ENCODE data around the gene OR3A3.
"Not testable (repeated sequence)": the region's sequence is repeated elsewhere in the genome, so short reads cannot be mapped to it uniquely, and the experiment has no call there.

The OR3A3 gene

GRCh38 chr17:3411070-3411469, at the start of gene OR3A3:
Gene OR3A3 (plus strand): TSS chr17:3411370.
- no peak for DNase-seq (ENCODE audit: extremely low spot score, insufficient read length, low read depth)
- no peak for FAIRE-seq

GRCh38 chr17:3371167-3371566, 40.0 kb upstream of the OR3A3 start:
- not testable (repeated sequence) for FAIRE-seq; DNase-seq (ENCODE audit: extremely low spot score, insufficient read length, low read depth)

DNA sequence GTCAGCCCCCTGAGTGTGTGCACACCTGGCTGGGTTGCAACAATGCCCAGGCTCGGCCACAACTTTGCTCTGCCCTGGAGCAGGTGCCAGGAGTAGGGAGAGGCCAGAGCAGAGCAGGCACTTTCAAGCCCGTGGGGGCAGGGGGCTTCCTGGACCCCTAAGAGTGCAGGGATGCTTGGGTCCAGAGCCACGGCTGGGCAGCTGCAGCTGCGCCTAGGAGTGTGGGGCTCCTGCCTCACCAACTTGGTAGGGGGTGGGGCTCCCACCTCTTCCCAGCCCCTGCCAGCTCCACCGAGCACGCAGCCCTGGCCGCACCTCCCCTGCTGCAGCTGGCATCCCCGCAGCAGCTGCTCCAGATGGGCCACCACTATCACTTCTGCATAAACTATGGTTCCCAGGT, 32.8 kb upstream of the OR3A3 start:
- no peak for FAIRE-seq
- DNase-seq (ENCODE audit: extremely low spot score, insufficient read length, low read depth), result no peak

DNA sequence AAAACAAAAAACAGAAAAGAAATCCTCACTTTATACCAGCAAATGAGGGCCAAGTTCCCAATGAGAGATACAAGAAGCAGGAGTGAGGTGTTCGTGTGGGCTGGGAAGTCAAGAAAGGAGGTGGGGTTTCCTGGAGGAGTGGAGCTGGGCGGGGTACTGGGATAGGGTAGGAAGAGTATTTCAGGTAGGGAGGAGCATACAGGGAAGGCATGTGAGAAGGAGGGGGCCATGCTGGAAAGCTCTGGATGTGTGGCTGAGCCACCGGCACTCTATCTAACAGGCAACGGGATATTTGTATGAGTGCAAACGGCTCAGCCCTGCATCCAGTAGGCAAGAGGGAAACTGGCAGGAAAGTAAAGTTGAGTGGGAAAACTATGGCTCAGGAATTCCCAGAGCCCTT, 29.2 kb upstream of the OR3A3 start:
- no peak for DNase-seq (ENCODE audit: extremely low spot score, insufficient read length, low read depth)
- FAIRE-seq, result no peak

GRCh38 chr17:3385869-3386816, 25.0 kb upstream of the OR3A3 start, which contains the start of gene OR3A2:
Gene OR3A2 (minus strand): TSS chr17:3386308.
- FAIRE-seq (no peak), DNase-seq (ENCODE audit: extremely low spot score, insufficient read length, low read depth) (no peak)

DNA sequence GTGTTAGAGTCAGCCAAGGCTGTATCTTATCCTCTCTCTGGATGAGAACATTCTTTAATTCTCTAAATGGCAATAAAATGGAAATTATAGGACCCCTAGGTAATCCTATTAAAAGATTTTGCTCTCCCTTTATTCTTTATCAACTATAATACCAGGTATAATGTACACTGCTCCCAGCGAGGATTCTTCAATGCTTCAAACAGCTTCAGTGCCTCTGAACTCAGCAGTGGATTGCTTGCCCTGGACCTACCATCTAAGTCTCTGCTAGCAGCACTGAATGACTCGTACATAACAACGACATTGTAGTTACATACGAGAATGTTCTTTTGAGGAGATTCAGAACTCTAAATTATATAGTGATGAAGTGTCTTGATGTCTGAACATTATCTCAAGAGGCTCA, 21.4 kb upstream of the OR3A3 start:
- FAIRE-seq, result no peak
- DNase-seq (ENCODE audit: extremely low spot score, insufficient read length, low read depth), result no peak

GRCh38 chr17:3397801-3398200, 13.4 kb upstream of the OR3A3 start:
- FAIRE-seq, result peak; percentile 35
- DNase-seq (ENCODE audit: extremely low spot score, insufficient read length, low read depth), result not testable (repeated sequence)

- no peak for DNase-seq (ENCODE audit: extremely low spot score, insufficient read length, low read depth)
- FAIRE-seq, result no peak
Measured at GRCh38 chr17:3398310-3398709, 12.9 kb upstream of the OR3A3 start, which contains the start of gene OR1E1. Gene OR1E1 (minus strand): TSS chr17:3398410. CDS start chr17:3398410, 0 bp downstream.

- DNase-seq (ENCODE audit: extremely low spot score, insufficient read length, low read depth), result no peak
- FAIRE-seq, result no peak
Measured at GRCh38 chr17:3400055-3400454, 11.1 kb upstream of the OR3A3 start.

GRCh38 chr17:3401786-3402185, 9.4 kb upstream of the OR3A3 start:
- FAIRE-seq (no peak), DNase-seq (ENCODE audit: extremely low spot score, insufficient read length, low read depth) (no peak)

DNA sequence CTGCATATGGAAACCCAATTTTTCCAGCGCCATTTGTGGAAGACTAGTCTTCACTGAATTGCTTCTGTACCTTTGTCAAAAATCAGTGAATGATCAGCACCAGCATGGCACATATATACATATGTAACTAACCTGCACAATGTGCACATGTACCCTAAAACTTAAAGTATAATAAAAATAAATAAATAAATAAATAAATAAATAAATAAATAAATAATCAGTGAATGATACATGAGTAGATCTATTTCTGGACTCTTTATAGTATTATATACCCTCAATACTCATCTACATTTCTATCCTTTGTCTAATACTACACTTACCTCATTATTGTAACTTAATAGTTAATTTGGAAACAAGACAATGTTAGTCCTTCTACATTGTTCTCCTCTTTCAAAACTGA, 7.3 kb upstream of the OR3A3 start:
- FAIRE-seq; DNase-seq (ENCODE audit: extremely low spot score, insufficient read length, low read depth): not testable (repeated sequence)

GRCh38 chr17:3412216-3412615, 1.0 kb downstream of the OR3A3 start:
- not testable (repeated sequence) for DNase-seq (ENCODE audit: extremely low spot score, insufficient read length, low read depth); FAIRE-seq

- FAIRE-seq (no peak), DNase-seq (ENCODE audit: extremely low spot score, insufficient read length, low read depth) (no peak)
Measured at GRCh38 chr17:3415610-3416009, 4.4 kb downstream of the OR3A3 start.

DNA sequence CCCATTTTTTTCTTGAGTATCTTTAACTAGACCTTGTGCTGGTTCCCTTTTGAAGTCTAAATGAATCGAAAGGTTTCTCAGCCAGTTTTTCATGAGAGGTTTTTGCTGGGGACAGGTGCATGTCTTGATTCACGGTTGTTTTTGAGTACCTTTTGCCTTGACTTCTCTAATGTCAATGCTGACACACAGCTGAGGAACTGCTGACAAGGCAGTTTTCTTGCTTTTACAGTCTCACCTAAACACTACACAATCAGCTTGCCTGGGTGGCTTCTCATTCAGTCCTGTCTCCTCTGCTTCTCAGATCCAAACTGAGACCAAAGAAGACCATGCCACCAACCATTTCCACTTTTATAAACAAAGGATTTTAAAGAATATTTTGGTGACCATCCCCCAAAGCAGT, 7.1 kb downstream of the OR3A3 start:
- FAIRE-seq (no peak), DNase-seq (ENCODE audit: extremely low spot score, insufficient read length, low read depth) (no peak)

DNA sequence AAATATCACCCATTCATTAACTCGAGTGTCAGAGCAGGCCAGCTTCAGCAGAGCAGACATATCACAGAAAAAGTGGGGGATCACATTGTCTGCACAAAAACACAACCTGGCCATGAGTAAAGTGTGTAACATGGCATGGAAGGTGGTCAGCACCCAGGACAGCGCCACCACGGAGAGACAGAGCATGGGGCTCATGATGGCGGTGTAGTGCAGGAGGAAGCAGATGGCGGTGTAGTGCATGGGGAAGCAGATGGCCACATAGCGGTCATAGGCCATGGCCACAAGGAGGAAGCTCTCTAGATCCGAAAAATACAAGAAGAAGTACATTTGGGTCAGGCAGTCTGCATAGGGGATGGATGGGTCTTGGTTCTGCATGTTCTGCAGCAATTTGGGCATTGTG, 22.0 kb downstream of the OR3A3 start:
- not testable (repeated sequence) for FAIRE-seq; DNase-seq (ENCODE audit: extremely low spot score, insufficient read length, low read depth)

- no peak for FAIRE-seq
- DNase-seq (ENCODE audit: extremely low spot score, insufficient read length, low read depth), result no peak
Measured at GRCh38 chr17:3433741-3434140, 22.6 kb downstream of the OR3A3 start, which contains the start of gene OR1E2. Gene OR1E2 (minus strand): TSS chr17:3433841. CDS start chr17:3433841, 0 bp downstream.

DNA sequence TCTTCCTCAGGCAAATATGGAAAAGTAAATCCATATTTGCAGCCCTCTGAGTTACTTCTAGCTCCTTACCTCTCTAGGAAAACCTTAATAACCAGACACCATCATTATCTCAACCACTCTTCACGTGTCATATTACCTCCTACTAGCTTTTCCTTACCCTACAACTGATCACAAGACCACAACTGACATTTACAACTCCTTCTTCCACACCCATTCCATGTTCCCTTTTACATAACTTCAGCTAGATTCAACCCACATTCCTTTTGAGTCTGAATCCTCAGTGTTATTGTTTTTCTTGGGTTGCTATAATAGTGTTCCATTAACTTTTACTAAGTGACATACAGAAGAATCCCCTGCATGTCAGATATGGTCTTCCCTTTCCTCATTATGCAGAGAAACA, 27.2 kb downstream of the OR3A3 start:
- no peak for FAIRE-seq

DNA sequence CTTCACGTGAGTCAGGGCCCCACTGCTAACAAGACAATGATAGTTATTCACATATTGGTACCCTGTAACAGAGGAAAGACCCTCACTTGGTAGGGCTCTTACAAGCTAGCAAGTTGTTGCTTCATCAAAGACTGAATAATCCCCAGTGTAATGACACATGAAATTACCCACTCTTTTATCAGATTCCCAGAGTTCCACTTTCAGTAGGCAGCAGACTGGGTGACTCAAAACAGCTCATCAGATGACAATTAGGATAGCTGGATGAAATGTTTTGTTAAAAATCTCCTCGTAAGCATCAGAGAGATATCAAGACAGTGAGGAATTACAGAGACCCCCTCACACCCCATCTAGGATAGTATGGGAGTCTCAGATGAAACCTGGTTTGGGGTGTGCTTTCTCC, 29.3 kb downstream of the OR3A3 start:
- FAIRE-seq (no peak), DNase-seq (ENCODE audit: extremely low spot score, insufficient read length, low read depth) (no peak)

More for the DNA sequence above, 27.2 kb downstream of the OR3A3 start:
- DNase-seq (ENCODE audit: extremely low spot score, insufficient read length, low read depth), result no peak

- DNase-seq (ENCODE audit: extremely low spot score, insufficient read length, low read depth) (no peak), FAIRE-seq (no peak)
Measured at GRCh38 chr17:3447625-3448024, 36.5 kb downstream of the OR3A3 start.

DNA sequence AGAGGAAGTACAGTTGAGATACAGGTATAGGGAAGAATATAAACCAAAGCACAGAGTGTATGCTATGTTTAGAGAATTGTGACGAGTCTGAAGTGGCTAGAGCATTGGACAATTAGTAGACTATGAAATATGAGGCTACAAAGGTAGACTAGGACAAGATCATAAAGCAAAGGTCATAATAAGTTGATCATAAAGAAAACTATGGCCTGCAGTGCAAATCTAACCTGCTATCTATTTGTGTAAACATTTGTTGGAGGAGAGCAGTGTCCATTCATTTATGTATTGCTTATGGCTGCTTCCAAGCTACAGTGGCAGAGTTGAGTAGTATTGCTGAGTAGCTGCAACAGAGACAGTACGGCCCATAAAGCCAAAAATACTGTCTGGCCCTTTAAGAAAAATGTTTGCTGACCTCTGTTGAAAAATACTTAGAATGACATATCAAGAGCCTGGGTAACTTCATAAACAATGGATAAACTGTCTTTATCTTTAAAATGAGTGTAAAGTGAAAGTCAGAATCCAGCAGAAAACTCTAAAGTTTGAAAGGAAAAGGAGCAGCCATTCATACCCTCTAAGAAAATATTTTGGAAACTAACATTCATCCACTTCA, 37.0 kb downstream of the OR3A3 start:
- no peak for DNase-seq (ENCODE audit: extremely low spot score, insufficient read length, low read depth)
- FAIRE-seq, result no peak

DNA sequence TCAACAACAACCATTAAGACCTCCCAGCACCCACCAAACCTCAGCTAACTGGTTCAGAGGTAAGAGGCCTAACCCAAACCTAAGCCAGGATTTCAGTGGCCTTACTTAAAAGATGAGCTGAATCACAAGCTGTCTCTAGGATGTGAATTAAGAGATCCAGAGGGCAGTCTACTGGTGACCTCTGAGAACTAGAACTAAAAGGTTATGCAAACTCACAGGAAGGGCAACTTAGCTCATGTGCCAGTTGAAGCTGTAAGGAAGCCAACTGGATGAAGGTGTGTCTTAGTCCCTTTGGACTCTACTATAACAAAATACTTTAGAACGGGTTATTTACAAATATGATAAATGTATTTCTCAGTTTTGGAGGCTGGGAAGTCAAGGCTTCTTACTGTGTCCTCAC, 55.2 kb downstream of the OR3A3 start:
- FAIRE-seq; DNase-seq (ENCODE audit: extremely low spot score, insufficient read length, low read depth): not testable (repeated sequence)

All from GM18507 (cell line).